GM18511 (cell line): ENCODE results near the gene CNTN1.

Experiments used
- ATAC-seq: cut with Tn5 transposase; IDR thresholded peaks from one replicate; pipeline ENCODE4 v1.9.1; 2021; ENCODE audit warnings: mild to moderate bottlenecking, moderate library complexity; ENCODE audit not compliant: unreplicated experiment

The CNTN1 gene

DNA sequence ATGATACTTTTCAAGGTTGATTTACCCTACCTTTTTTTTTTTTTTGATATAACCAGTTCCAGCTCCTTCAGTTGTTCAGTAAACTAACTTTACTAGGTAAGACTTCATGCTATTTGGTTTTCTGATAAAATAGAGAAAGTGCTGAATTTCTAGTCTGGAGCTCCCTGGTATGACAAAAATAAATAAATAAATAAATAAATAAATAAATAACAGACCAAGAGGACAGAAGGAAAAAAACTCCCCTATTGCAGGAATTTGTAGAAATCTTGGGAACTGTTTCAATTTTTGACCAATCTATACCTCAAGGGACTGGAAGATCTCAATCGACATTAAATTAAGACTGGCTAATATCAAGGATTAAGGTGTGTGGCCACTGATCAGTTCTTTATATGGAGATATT lies 265.2 kb downstream of the CNTN1 start:
- ATAC-seq: no peak

DNA sequence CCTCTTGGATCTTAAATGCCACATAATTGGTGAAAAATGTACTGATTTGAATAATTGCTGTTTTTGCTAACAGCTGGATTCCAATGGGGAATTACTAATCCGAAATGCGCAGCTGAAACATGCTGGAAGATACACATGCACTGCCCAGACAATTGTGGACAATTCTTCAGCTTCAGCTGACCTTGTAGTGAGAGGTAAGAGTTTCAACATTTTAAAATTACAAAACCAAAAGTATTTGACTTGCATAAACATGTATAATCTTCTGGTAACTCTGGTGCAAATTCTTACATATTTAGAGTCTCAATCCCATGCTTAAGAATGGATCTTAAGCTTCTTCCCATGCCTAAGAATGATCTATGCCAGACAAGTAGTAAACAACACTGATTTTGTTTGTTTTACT lies 266.8 kb downstream of the CNTN1 start:
- no peak for ATAC-seq

DNA sequence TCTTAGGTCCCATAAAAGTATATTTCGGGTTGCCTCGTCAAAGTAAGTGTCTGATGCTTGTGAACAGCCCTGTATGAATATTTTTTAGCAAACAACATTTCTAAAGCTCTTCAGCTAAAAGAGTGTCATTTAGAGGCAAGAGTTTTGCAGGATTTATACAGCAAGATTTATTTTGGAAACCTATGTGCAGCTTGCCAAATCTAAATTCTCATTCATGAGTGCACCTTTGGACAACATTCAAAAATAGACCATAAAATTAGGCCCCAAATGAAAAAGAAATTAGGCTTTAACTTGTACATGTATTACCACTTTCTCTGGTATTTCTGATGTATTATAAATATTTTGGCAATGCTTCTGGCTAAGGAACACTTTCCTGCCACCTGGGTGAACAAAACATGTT lies 271.5 kb downstream of the CNTN1 start:
- no peak for ATAC-seq

DNA sequence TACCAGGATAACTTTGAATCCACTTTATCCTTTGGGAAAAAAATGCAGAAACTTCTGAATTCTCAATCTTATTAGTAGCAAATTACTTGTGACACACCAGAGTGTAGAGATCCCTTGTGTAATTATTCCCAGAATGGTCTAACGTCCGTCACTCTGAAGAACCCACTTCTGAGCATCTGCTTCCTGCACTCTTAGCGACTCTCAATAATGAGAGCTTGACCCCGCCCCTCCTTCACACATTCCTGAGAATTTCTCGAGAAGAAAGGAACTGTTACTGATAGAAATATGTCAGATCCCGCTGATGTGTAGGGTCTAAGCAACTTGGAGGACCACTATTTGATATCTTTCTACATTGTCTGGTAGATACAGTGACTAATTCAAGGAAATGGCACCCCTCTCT lies 277.6 kb downstream of the CNTN1 start:
- no peak for ATAC-seq

DNA sequence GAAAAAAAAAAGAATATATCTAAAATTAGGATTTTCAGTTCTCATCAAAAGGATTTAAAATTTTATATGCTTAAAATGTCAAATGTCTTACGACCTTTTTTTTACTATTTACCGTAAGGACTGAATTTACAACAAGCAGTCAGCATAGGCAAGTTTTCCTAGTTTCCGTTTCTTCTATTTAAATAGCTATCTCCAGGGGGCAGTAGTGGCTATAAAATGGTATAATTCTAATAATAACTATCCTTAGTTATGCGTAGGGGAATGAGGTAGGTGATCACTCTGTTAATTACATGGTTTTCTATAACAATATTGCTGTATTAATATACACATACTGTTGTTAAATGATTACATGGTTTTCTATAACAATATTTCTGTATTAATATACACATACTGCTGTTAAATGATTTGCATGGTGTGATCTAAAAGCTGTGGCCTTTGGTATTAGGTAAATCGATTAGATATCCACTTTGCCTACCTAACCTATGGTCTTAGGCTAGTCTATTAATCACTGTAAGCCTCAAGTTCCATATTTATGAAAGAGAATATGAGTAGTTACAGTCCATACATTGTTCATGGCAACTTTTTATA lies 278.2 kb downstream of the CNTN1 start:
- no peak for ATAC-seq

DNA sequence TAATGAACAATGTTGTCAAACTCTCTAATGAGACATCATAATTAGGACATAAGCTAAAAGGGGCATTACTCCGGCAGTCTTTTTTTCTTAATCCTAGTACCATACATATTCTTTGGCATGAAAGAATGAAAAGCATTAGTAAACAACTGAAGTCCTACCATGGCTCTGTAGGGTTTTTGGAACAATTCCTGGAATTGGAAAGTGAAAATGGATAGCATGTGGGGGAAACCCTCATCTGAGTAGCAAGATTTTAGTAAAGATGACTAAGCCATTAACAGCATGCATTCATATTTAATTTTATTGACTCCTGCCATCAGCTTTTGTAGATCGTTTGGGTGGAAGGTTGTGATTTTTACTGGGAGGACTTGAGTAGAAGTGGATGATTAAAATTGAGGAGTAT lies 279.7 kb downstream of the CNTN1 start:
- ATAC-seq: no peak

DNA sequence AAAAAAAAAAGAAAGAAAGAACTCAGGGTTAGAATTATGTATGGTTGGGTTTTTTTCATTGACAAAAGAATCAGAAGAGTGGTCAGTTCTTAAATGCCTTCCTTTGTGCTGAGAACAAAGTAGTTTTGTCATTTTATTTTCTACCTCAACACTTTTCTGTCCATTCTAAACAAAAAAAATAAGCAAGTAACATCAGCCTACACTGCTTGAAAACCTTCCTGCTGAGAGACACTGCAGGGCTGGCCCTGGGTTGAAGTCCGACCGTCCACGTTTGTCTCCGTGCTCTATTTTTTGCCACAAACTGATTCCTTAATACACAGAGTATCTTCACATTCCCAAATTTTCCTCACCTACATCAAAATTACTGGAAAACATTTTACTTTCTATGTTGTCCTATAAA lies 284.3 kb downstream of the CNTN1 start:
- ATAC-seq: no peak

DNA sequence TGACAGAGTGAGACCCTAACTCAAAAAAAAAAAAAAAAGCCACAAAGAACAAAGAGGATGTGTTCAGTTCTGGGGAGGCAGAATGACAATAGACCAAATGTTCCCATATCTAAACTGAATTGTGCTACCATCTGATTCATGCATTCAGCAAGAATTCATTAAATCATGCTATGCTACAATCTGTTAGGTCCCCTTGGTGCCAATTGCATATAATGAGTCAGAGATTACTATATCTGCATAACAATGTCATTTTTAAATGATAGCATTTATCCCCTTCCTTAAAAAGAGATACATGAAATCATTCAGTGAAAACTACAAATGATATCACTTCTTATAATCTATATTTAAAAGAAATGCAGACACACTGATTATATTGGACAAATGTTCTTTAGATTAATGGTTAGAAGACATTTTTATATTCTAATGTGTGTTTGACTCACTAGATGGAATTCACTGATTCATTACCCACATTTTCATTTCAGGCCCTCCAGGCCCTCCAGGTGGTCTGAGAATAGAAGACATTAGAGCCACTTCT lies 288.3 kb downstream of the CNTN1 start:
- no peak for ATAC-seq

DNA sequence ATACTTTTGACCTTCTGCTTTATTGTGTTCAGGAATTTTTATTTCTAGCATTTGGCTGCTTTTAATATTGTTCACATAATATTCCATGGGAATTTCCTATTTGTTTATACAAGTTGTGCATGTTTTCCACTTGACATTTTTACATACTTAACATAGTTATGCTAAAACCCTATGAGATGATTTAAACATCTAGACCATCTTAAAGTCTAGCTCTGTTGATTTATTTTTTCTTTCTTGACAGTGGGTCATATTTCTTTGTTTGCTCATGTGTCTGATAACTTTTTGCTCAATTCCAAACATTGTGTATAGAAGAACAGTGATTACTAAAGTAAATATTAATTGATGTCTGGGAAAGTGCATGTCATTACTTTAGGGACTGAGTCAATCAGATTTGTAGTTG lies 293.8 kb downstream of the CNTN1 start:
- no peak for ATAC-seq

DNA sequence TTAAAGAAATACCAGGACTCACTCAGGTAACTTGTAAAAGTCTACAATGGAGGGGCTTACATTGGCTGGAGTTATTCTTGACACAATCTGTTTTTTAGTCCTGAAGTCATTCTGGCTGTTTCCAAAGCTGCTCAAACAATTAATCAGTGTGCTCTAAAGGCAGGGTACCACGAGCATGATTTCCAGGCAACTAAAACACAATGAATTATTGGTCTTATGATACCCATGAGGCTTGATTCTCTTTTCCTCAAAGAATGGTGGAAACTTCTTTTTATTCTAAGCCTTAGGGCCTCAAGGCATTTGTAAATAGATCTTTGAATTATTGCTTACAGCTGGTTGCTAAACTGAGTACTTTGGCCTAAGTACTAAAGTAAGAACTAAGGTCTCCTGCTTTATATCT lies 296.1 kb downstream of the CNTN1 start:
- ATAC-seq: no peak

DNA sequence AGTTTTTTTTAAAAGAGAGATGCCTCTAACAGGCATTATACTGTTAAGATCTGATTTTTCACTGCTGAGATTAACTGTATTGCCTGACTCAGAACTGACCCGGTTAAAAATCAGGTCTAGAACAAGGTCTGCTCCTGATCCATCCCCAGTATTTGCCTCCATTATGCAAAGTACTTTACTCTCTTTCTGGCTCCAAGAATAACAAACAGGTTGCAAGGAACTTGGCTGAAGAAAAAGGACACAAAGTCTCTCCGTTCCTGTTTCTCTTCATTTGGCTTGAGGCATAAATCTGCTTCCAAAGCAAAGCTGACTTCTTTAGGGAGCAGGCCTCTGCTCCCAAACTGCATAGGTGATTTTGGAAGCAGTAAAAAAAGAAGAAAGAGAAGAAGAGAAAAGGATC lies 296.6 kb downstream of the CNTN1 start:
- no peak for ATAC-seq

DNA sequence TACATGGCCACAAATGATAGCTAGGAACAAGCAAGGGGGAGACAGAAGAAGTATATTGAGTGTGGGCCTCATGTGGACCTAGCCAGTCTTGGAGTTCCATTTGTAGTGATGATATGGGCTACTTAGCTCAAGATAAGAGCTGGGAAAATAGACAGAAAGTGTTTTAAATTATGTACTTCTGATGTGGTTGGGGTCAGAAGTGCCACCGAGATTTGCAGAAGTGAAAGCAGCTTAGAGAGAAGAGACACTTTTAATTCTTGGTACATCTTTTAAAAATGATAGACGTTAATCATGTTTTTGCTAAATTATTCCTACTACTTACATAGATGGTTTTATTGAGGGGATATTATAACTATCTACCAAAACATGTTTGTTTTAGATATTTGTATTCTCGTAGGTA lies 297.5 kb downstream of the CNTN1 start:
- ATAC-seq: no peak

DNA sequence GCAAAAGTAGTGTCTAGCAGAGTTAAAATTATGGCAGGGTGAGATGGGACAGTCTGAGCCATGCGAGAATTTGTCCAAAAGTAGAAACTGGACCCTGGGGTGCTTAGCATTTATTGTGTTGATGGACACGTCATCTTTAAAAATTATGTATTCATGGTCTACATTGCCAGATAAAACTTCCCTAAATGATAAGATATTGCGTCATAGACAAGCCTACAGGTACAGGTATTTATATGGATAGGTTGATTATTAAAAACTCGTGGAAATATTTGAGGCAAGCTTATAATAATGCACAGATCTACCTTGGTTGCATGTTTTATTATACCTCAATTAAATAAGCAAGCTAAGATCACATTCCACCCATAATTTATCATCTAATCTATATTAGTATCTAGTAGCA lies 299.9 kb downstream of the CNTN1 start:
- ATAC-seq: no peak

DNA sequence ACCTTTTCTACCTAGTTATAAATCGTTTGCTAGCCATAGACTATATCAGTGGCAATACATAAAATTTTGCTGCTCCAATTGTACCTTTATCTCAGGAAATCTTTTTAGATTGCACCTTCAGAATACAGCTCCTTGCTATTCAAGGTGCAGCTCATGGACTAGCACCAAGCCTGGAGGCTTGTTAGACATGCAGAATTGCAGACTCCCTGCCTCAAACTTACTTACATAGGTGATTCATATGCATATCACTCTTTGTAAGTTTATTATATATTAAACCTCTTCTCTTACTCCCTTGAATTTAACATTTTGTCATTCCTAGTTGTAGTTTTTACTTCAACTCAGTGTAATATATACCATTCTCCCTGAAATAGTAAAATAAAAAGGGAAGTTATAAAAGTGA lies 300.4 kb downstream of the CNTN1 start:
- ATAC-seq: no peak

DNA sequence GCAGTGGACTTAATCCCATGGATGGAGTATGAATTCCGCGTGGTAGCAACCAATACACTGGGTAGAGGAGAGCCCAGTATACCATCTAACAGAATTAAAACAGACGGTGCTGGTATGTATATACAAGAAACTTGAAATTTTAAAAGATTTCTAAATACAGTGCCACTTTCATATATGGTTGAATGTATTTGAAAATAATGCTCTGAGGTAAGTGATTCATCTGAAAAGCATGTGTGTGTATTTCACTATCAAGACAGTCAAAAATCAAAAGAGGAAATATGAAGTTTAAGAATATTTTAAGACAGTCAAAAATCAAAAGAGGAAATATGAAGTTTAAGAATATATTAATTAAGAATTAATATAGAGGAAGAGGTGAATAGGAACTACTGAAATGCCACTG lies 300.9 kb downstream of the CNTN1 start:
- no peak for ATAC-seq

DNA sequence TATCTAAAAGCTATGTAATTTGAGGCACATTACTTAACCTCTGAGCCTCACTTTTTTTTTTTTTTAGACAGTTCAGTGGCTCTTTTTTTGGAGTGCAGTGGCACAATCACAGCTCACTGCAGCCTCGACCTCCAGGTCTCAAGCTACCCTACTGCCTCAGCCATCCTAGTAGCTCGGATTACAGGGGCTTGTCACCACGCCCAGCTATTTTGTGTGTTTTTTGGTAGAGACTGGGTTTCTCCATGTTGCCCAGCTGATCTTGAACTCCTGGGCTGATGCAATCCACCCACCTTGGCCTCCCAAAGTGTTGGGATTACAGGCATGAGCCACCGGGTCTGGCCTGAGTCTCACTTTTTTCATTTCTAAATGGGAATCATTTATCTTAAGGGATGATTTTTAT lies 303.9 kb downstream of the CNTN1 start:
- no peak for ATAC-seq

DNA sequence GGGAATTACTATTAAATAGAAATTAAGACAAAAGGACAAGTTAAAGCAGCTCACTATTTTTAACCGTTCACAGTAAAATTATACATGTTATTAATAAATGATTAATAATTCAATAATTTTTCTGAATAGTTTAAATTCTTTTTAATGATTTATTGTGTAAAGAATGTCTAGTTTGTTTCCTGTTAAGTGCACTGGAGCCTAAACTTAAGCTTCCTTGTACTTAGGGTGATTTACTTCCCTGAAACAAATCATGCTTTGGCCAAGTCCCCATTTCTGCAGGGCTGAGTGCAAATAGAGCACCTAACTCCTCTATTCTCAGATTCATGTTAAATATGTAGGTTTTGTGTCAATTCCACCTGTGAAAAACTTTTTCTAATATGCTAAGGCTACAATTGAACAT lies 307.0 kb downstream of the CNTN1 start:
- no peak for ATAC-seq

DNA sequence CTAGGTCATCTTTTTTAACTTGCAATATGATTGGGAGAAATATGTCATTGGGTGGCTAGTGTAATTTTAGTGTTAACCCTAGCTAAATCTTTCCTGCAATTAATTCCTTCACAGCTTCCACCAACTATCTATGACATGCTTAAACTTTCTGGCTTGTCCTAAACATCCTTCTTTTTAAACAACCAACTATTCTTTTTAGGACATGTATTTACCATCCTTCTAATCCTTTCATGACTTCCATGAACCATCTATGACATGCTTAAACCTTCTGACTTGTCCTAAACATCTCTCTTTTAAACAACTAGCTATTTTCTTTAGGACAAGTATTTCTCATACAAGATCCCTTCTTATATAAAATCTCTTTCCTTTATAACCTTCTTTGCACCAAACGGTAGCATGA lies 316.2 kb downstream of the CNTN1 start:
- ATAC-seq: no peak

DNA sequence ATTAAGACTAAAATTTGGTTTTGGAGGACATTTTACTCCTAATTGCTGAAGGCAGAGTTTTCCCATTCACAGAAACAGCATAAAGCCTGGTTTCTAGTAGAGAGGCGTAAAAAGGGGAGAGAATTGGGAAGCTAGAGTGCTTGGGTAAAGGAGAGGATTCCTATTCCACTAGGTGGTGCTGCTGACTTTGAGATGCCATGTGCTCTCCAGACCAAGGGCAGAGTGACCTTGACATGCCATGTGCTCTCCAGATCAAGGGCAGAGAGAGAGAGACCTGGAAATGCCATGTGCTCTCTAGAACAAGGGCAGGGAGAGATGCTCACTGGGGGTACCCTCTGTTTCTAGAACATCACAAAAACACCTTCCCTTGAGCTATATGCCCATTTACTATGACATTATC lies 319.7 kb downstream of the CNTN1 start:
- no peak for ATAC-seq

DNA sequence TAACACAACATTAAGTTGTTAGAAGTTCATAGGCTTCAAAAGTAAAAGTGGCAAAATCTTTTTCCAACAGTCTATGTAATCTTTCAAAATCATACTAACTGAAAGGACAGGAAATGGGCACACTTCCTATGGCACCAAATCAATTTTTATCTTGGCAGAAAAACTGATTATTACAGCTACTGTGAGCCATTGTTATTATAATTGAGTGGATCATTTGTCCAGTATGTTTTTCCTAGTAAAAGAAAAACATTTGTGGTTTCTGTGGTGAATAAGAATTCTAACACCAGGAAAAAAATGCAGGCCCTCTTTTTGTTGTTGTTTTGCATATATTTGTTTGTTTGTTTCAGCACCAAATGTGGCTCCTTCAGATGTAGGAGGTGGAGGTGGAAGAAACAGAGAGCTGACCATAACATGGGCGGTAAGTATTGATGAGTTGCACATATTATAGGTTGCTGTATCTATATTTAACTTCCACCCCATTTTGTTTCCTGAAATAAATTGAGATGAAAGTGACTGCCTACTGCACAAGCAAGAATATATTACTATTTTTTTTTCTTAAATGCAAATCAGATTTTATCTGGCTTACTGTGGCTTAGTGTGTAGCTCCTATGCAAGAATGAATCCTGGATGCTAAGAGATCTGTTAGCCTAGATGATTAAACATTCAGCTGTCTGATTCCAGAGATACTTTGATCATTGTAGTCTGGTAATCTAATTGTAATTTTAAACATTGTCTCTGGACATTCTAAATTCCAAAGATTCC lies 321.8 kb downstream of the CNTN1 start:
- no peak for ATAC-seq

DNA sequence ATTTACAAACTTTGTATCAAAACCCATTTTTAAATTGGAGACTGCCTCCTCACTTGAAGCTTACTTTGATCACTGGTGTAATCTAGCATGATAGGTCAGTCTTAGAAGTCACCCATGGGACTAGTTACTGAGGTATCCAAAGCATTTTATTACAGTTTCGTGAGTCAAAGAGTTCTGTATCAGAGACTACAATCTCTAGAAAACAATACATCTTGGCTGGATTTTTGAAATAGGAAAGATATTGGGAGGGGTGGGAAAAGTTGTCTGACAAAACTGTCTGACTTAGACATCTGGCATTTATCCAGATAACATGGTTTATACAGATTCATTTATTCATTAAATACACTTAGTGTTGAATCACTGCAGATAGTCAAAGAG lies 322.4 kb downstream of the CNTN1 start:
- ATAC-seq: no peak

DNA sequence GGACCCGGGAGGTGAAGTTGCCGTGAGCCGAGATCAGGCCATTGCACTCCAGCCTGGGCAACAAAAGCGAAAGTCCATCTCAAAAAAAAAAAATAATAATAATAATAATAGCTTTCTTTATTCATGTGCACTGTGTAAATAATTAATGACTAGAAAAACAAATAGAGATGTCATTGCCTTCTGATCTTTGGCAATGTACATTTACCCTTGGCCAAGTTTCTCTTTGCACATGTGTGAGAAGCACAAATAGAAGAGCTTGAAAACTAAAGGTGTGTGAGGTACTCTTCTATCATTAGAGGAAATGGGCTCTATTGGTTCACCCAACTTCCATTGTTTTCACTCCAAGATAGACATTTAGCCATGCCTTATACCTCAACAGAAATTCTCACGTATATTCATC lies 325.8 kb downstream of the CNTN1 start:
- ATAC-seq: no peak

DNA sequence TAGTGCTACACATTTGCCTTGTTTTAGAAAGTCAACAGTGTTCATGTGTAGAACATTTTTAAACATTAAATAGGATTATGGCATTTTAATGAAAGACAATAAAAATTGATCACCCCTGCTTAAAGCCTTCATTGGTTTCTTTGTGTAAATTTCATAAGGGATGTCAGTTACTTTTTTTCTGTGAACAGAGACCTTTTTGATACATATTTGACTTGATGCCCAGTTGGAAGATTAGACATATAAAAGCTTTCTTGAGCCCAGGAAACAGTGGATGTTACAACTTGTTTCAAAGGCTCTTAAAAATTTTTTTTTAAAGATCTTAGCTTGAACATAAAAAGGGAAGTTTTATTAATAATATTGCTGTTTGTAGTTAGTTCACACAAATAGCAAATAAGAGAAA lies 327.2 kb downstream of the CNTN1 start:
- no peak for ATAC-seq
